ENCODE measurements around the gene XPR1. TPM values are rescaled to one million over a fixed set of nuclear protein-coding genes. Genes with fewer than 3 reads are reported as not detected.

XPR1 gene
- total and polyA plus RNA-seq, 2 experiments from 2014 or later: 4.9 to 15.6 TPM

GRCh38 chr1:180939711-180940103 lies 307.9 kb downstream of the XPR1 start:
- Histone ChIP-seq H3K27ac (no peak overlapping the region), H2AFZ (no peak overlapping the region), H3K9ac (no peak overlapping the region), H3F3A (ENCODE audit: insufficient read depth) (no peaks in the 10 kb centered on the region), H3K4me3 (no peak overlapping the region), H3K9me2 (ENCODE audit: insufficient read depth) (no peaks in the 10 kb centered on the region), H3K36me3 (ENCODE audit: low read depth) (no peaks in the 10 kb centered on the region), H3K9me3 (ENCODE audit: low read depth) (no peaks in the 10 kb centered on the region), H3K27me3 (replicated peaks; ENCODE audit: insufficient read depth) (no peaks in the 10 kb centered on the region), H3K4me2 (ENCODE audit: unreplicated experiment) (no peak overlapping the region), H3K79me2 (ENCODE audit: insufficient read depth) (no peaks in the 10 kb centered on the region), H4K20me1 (ENCODE audit: insufficient read depth) (no peaks in the 10 kb centered on the region), H3K4me1 (ENCODE audit: insufficient read depth) (no peaks in the 10 kb centered on the region)
- TF ChIP-seq EZH2 (IDR thresholded peaks at IDR 0.05; ENCODE audit: insufficient read depth, poor library complexity, severe bottlenecking) (no peak), EZH2phosphoT487 (IDR thresholded peaks at IDR 0.05; ENCODE audit: insufficient read depth, low read depth) (no peak)
- DNase-seq: no peak
- in situ Hi-C loops (cut with MboI): no loop called here
- 95 to 96% methylated on average over 3 of the region's 3 CpGs for WGBS, 2 experiments (ENCODE audit: low coverage in 1 of 2, low lambda C conversion rate in 2 of 2, missing lambda C conversion rate in 2 of 2)

Small RNA genes lying within 50 kb of the gene (small RNA-seq; reads per million reads assigned to genes)
- gene RF00026 (ENCODE audit: low read depth, low replicate concordance): not detected

Other genes starting within 250 kb of the XPR1 start
- 27.3 and 45.9 TPM in 2 replicates for gene ACBD6, start 129.4 kb upstream of the XPR1 start, total RNA-seq (2014; rRNA removed; shearing (Covaris generic))
- 41.0 and 44.2 TPM in 2 replicates for gene ACBD6, start 129.4 kb upstream of the XPR1 start, polyA plus RNA-seq (2016; fragmentation: Nextera tagmentation; extraction: Ambion mirVana)
- not detected in 2 replicates for gene OVAAL, start 73.1 kb upstream of the XPR1 start, total RNA-seq (2014; rRNA removed; shearing (Covaris generic))
- gene OVAAL, start 73.1 kb upstream of the XPR1 start, polyA plus RNA-seq (2016; fragmentation: Nextera tagmentation; extraction: Ambion mirVana): not detected in 2 replicates

Data from GM23248 (cell line).